ENCODE results near the gene AGAP1. TPM values are rescaled to one million over a fixed set of nuclear protein-coding genes. Genes with fewer than 3 reads are reported as not detected.

The AGAP1 gene
- total and polyA plus RNA-seq, 9 donors: 5.7 to 32.2 (median 20.2) TPM

GRCh38 chr2:235883675-235884074 lies 389.8 kb downstream of the AGAP1 start:
- TF ChIP-seq CTCF (IDR thresholded peaks at IDR 0.05): no peak
- Histone ChIP-seq H3K36me3 (no peaks in the 10 kb centered on the region), H3K9me3 (no peaks in the 10 kb centered on the region), H3K4me3 (no peak overlapping the region), H3K27me3 (no peaks in the 10 kb centered on the region), H3K27ac (no peak overlapping the region), H3K4me1 (ENCODE audit: insufficient read depth) (no peaks in the 10 kb centered on the region)
- intact Hi-C loops (cut with DNase I): no loop called here
- WGBS, 3 donors: 78 to 92% (median 91%) methylated on average over 3 of the region's 3 CpGs
- no peak for DNase-seq

- H3K4me1 ChIP-seq (ENCODE audit: insufficient read depth): no peaks in the 10 kb centered on the region
- no peak overlapping the region for H3K4me3 ChIP-seq
- no peaks in the 10 kb centered on the region for H3K27me3 ChIP-seq
- H3K27ac ChIP-seq: no peak overlapping the region
- no peak for DNase-seq
- TF ChIP-seq EP300 (IDR thresholded peaks at IDR 0.05): no peak
- no peak for TF ChIP-seq CTCF (IDR thresholded peaks at IDR 0.05)
- TF ChIP-seq POLR2A (IDR thresholded peaks at IDR 0.05): no peak
- no peaks in the 10 kb centered on the region for H3K9me3 ChIP-seq
- WGBS, 3 donors: 91 to 97% (median 95%) methylated on average over 5 of the region's 5 CpGs
- intact Hi-C loops (cut with DNase I): no loop called here
- no peaks in the 10 kb centered on the region for H3K36me3 ChIP-seq
These were observed 395.4 kb downstream of the AGAP1 start for GRCh38 chr2:235889302-235889630.

- Histone ChIP-seq H3K9me3 (no peaks in the 10 kb centered on the region), H3K36me3 (no peaks in the 10 kb centered on the region), H3K4me3 (no peak overlapping the region), H3K27me3 (no peaks in the 10 kb centered on the region), H3K4me1 (ENCODE audit: insufficient read depth) (no peaks in the 10 kb centered on the region), H3K27ac (no peak overlapping the region)
- 97 to 98% (median 97%) methylated on average over 27 of the region's 27 CpGs for WGBS, 3 donors
- no peak for TF ChIP-seq CTCF (IDR thresholded peaks at IDR 0.05)
- no peak for TF ChIP-seq EP300 (IDR thresholded peaks at IDR 0.05)
- TF ChIP-seq POLR2A (IDR thresholded peaks at IDR 0.05): no peak
- intact Hi-C loops (cut with DNase I): no loop called here
- no peak for DNase-seq
These were observed 399.4 kb downstream of the AGAP1 start for GRCh38 chr2:235893129-235893698.

GRCh38 chr2:235894839-235895238 lies 401.0 kb downstream of the AGAP1 start:
- Histone ChIP-seq H3K4me1 (ENCODE audit: insufficient read depth) (no peaks in the 10 kb centered on the region), H3K9me3 (no peaks in the 10 kb centered on the region), H3K27me3 (no peaks in the 10 kb centered on the region), H3K36me3 (no peaks in the 10 kb centered on the region), H3K27ac (no peak overlapping the region), H3K4me3 (no peak overlapping the region)
- intact Hi-C loops (cut with DNase I): no loop called here
- DNase-seq: no peak
- WGBS, 3 donors: 71 to 77% (median 74%) methylated on average over 10 of the region's 10 CpGs
- TF ChIP-seq CTCF (IDR thresholded peaks at IDR 0.05) (no peak), POLR2A (IDR thresholded peaks at IDR 0.05) (no peak)

- intact Hi-C loops (cut with DNase I): no loop called here
- DNase-seq: no peak
- TF ChIP-seq POLR2A (IDR thresholded peaks at IDR 0.05): no peak
- Histone ChIP-seq H3K4me3 (no peak overlapping the region), H3K36me3 (no peaks in the 10 kb centered on the region), H3K4me1 (ENCODE audit: insufficient read depth) (peaks cover 2% of the 10 kb centered on the region), H3K9me3 (no peaks in the 10 kb centered on the region), H3K27me3 (no peaks in the 10 kb centered on the region), H3K27ac (no peak overlapping the region)
- WGBS, 3 donors: 94 to 99% (median 97%) methylated on average over 2 of the region's 2 CpGs
These were observed 402.2 kb downstream of the AGAP1 start for GRCh38 chr2:235896061-235896460.
